Mesendoderm (in vitro differentiated cells): Measurements from ENCODE around the gene ACSF2.
"Not testable (repeated sequence)": the region's sequence is repeated elsewhere in the genome, so short reads cannot be mapped to it uniquely, and the experiment has no call there.

Experiments used
- DNase-seq: peaks from one replicate; pipeline ENCODE4 v3.0.0; 2013
- H2AK5ac ChIP-seq: 2 replicates; pipeline ENCODE4 v1.6.1; 2013; ENCODE audit warnings: low read length, inconsistent platforms
- H2BK120ac ChIP-seq: 2 replicates; pipeline ENCODE4 v1.6.1; 2013; ENCODE audit warnings: low read depth, mild to moderate bottlenecking, low read length, moderate library complexity, mixed read lengths
- H2BK15ac ChIP-seq: replicated peaks from 2 replicates; pipeline ENCODE4 v1.6.1; 2013; ENCODE audit warnings: low read depth, mild to moderate bottlenecking, moderate library complexity
- H2BK5ac ChIP-seq: 2 replicates; pipeline ENCODE4 v1.6.1; 2013; ENCODE audit warnings: low read length, inconsistent platforms
- H3K18ac ChIP-seq: 2 replicates; pipeline ENCODE4 v1.6.1; 2013; ENCODE audit warnings: mild to moderate bottlenecking, low read length, mixed read lengths
- H3K23ac ChIP-seq: one replicate; pipeline ENCODE4 v1.6.1; 2013; ENCODE audit warnings: low read length
- H3K27ac ChIP-seq: 2 replicates; pipeline ENCODE4 v1.5.1; 2013; ENCODE audit warnings: low read depth, mild to moderate bottlenecking, inconsistent platforms, low read length, moderate library complexity
- H3K27me3 ChIP-seq: 2 replicates; pipeline ENCODE4 v1.6.1; 2013; ENCODE audit warnings: low read length, control low read depth, mild to moderate bottlenecking, inconsistent platforms; ENCODE audit not compliant: insufficient read depth, poor library complexity
- H3K36me3 ChIP-seq: 2 replicates; pipeline ENCODE4 v1.6.1; 2013; ENCODE audit warnings: low read length, inconsistent platforms; ENCODE audit not compliant: control insufficient read depth, insufficient read depth
- H3K4ac ChIP-seq: one replicate; pipeline ENCODE4 v1.6.1; 2013; ENCODE audit warnings: low read depth, mild to moderate bottlenecking, low read length, moderate library complexity
- H3K4me1 ChIP-seq: 2 replicates; pipeline ENCODE4 v1.6.1; 2013; ENCODE audit warnings: low read depth, low read length, inconsistent platforms; ENCODE audit not compliant: control insufficient read depth
- H3K4me2 ChIP-seq: 2 replicates; pipeline ENCODE4 v1.6.1; 2013; ENCODE audit warnings: low read length
- H3K4me3 ChIP-seq: 2 replicates; pipeline ENCODE4 v1.5.1; 2013; ENCODE audit warnings: mild to moderate bottlenecking, low read length
- H3K56ac ChIP-seq: one replicate; pipeline ENCODE4 v1.6.1; 2013; ENCODE audit warnings: low read length
- H3K79me1 ChIP-seq: 2 replicates; pipeline ENCODE4 v1.6.1; 2013; ENCODE audit warnings: low read length, inconsistent platforms
- H3K79me2 ChIP-seq: 2 replicates; pipeline ENCODE4 v1.6.1; 2013; ENCODE audit warnings: mild to moderate bottlenecking, low read length; ENCODE audit not compliant: control insufficient read depth, insufficient read depth
- H3K9ac ChIP-seq: 2 replicates; pipeline ENCODE4 v1.6.1; 2013; ENCODE audit warnings: low read length, inconsistent platforms
- H4K5ac ChIP-seq: one replicate; pipeline ENCODE4 v1.6.1; 2013; ENCODE audit warnings: low read length
- H4K8ac ChIP-seq: one replicate; pipeline ENCODE4 v1.6.1; 2013; ENCODE audit warnings: low read depth, mild to moderate bottlenecking, control low read depth, low read length, moderate library complexity
- WGBS: extraction: QIAGEN DNeasy Blood & Tissue Kit; methylation state at CpG from one replicate; pipeline ENCODE4 v1.1.7; 2013; ENCODE audit warnings: low lambda C conversion rate, missing lambda C conversion rate; ENCODE audit not compliant: insufficient coverage; ENCODE audit errors: extremely low coverage; 5-methylcytosine and 5-hydroxymethylcytosine counted together

ACSF2 gene

GRCh38 chr17:50398672-50399071, 27.3 kb upstream of the ACSF2 start:
- H3K4me1 ChIP-seq, H3K27me3 ChIP-seq, H3K4me3 ChIP-seq, H2BK15ac ChIP-seq, DNase-seq, H2BK5ac ChIP-seq, H3K23ac ChIP-seq, H4K5ac ChIP-seq, H3K9ac ChIP-seq, H3K56ac ChIP-seq, H3K18ac ChIP-seq, H3K4ac ChIP-seq, H4K8ac ChIP-seq, H3K27ac ChIP-seq, H3K4me2 ChIP-seq, H2AK5ac ChIP-seq, H3K36me3 ChIP-seq, H2BK120ac ChIP-seq: not testable (repeated sequence)
- no CpG with 5 or more reads among the region's 3 CpGs for WGBS
- Histone ChIP-seq H3K79me1 (peaks cover 24% of the 10 kb centered on the region), H3K79me2 (peaks cover 25% of the 10 kb centered on the region)

DNA sequence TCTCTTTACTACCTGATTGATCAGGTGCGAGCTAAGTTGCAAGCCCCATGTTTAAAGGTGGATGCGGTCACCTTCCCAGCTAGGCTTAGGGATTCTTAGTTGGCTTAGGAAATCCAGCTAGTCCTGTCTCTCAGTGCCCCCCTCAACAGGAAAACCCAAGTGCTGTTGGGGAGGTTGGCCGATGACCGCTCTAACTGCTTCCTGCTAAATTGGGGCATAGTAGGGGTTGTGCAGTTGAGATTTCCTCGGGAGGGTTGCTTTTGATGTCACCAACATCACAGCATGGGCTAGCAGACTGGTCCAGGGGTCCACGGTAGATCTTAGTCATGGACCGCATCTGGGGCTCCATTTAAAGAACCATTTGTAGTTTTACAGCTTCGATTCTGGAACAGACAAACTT, 26.4 kb upstream of the ACSF2 start:
- peaks cover 23% of the 10 kb centered on the region for H3K79me2 ChIP-seq
- peaks cover 18% of the 10 kb centered on the region for H3K79me1 ChIP-seq
- not testable (repeated sequence) for H3K4ac ChIP-seq, H2BK5ac ChIP-seq, H2AK5ac ChIP-seq, H3K4me1 ChIP-seq, H3K18ac ChIP-seq, H3K9ac ChIP-seq, H3K4me3 ChIP-seq, H4K5ac ChIP-seq, H2BK120ac ChIP-seq, H3K36me3 ChIP-seq, H3K27me3 ChIP-seq, H3K56ac ChIP-seq, H3K23ac ChIP-seq, H3K27ac ChIP-seq, H4K8ac ChIP-seq, H2BK15ac ChIP-seq, DNase-seq, H3K4me2 ChIP-seq
- WGBS = no CpG with 5 or more reads among the region's 8 CpGs

DNA sequence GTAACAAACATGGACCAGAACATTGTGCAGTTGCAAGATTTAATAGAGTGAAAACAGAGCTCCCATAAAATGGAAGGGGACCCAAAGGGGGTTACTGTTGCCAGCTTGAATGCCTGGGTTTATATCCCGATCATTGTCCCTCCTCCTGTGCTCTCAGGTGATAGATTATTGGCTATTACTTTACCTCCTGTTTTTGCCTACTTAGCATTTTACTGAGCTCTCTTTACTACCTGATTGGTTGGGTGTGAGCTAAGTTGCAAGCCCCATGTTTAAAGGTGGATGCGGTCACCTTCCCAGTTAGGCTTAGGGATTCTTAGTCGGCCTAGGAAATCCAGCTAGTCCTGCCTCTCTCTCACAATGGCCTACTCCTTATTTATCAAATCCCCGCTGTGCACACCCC, 20.7 kb upstream of the ACSF2 start:
- not testable (repeated sequence) for H4K8ac ChIP-seq, H3K23ac ChIP-seq, H3K27me3 ChIP-seq, H3K4me1 ChIP-seq, H4K5ac ChIP-seq, H2BK15ac ChIP-seq, H3K18ac ChIP-seq, DNase-seq, H3K27ac ChIP-seq, H3K56ac ChIP-seq, H3K79me1 ChIP-seq, H3K4ac ChIP-seq, H3K36me3 ChIP-seq, H3K4me2 ChIP-seq, H3K79me2 ChIP-seq, H2BK120ac ChIP-seq, H2BK5ac ChIP-seq, H3K4me3 ChIP-seq, H3K9ac ChIP-seq, H2AK5ac ChIP-seq
- no CpG with 5 or more reads among the region's 4 CpGs for WGBS

- no peak overlapping the region for H3K4me2 ChIP-seq
- H2AK5ac ChIP-seq = no peak overlapping the region
- no peak overlapping the region for H4K8ac ChIP-seq
- H3K79me1 ChIP-seq = no peaks in the 10 kb centered on the region
- no CpG with 5 or more reads among the region's 5 CpGs for WGBS
- H3K23ac ChIP-seq = no peak overlapping the region
- H3K36me3 ChIP-seq = no peaks in the 10 kb centered on the region
- H3K27me3 ChIP-seq = no peaks in the 10 kb centered on the region
- H3K18ac ChIP-seq = no peak overlapping the region
- H3K4me1 ChIP-seq = no peaks in the 10 kb centered on the region
- H3K4me3 ChIP-seq = no peak overlapping the region
- no peak overlapping the region for H2BK5ac ChIP-seq
- no peak for DNase-seq
- H3K79me2 ChIP-seq = no peaks in the 10 kb centered on the region
- H4K5ac ChIP-seq = no peak overlapping the region
- no peak overlapping the region for H2BK120ac ChIP-seq
- H3K56ac ChIP-seq = no peak overlapping the region
- H3K9ac ChIP-seq = no peak overlapping the region
- no peak overlapping the region for H2BK15ac ChIP-seq
- no peak overlapping the region for H3K4ac ChIP-seq
- no peak overlapping the region for H3K27ac ChIP-seq
Observed at GRCh38 chr17:50406578-50406977, 19.4 kb upstream of the ACSF2 start.

DNA sequence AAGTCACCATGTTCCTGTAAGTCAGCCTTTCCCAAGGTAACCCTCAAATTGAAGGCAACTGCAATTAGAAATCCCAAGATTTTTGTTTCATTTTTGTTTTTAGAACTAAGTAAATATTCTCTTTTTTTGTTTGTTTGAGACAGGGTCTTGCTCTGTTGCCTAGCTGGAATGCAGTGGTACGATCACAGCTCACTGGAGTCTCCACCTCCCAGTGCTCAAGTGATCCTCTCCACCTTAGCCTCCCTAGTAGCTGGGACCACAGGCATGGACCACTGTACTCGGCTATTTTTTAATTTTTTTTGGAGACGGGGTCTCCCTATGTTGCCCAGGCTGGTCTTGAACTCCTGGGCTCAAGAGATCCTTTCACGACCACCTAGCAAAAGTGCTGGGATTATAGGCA, 18.1 kb upstream of the ACSF2 start:
- H4K5ac ChIP-seq = no peak overlapping the region
- H3K18ac ChIP-seq = no peak overlapping the region
- no peak for DNase-seq
- H4K8ac ChIP-seq = no peak overlapping the region
- no peaks in the 10 kb centered on the region for H3K79me2 ChIP-seq
- no peak overlapping the region for H2AK5ac ChIP-seq
- H2BK15ac ChIP-seq = no peak overlapping the region
- no peak overlapping the region for H3K4me2 ChIP-seq
- no peak overlapping the region for H3K27ac ChIP-seq
- WGBS = no CpG with 5 or more reads among the region's 4 CpGs
- H3K27me3 ChIP-seq = no peaks in the 10 kb centered on the region
- no peak overlapping the region for H3K4me3 ChIP-seq
- H3K79me1 ChIP-seq = no peaks in the 10 kb centered on the region
- H2BK120ac ChIP-seq = no peak overlapping the region
- H3K4me1 ChIP-seq = no peaks in the 10 kb centered on the region
- no peak overlapping the region for H3K9ac ChIP-seq
- no peak overlapping the region for H3K23ac ChIP-seq
- H3K36me3 ChIP-seq = no peaks in the 10 kb centered on the region
- no peak overlapping the region for H2BK5ac ChIP-seq
- H3K56ac ChIP-seq = no peak overlapping the region
- no peak overlapping the region for H3K4ac ChIP-seq

- no peaks in the 10 kb centered on the region for H3K79me2 ChIP-seq
- H2AK5ac ChIP-seq = no peak overlapping the region
- H3K4me2 ChIP-seq = no peak overlapping the region
- no peak overlapping the region for H3K18ac ChIP-seq
- no peak overlapping the region for H4K8ac ChIP-seq
- no peak overlapping the region for H4K5ac ChIP-seq
- no peak overlapping the region for H3K4ac ChIP-seq
- H3K79me1 ChIP-seq = no peaks in the 10 kb centered on the region
- no peak overlapping the region for H3K27ac ChIP-seq
- no peak overlapping the region for H3K9ac ChIP-seq
- no peaks in the 10 kb centered on the region for H3K27me3 ChIP-seq
- H3K4me3 ChIP-seq = no peak overlapping the region
- H2BK5ac ChIP-seq = no peak overlapping the region
- no peaks in the 10 kb centered on the region for H3K36me3 ChIP-seq
- H3K56ac ChIP-seq = no peak overlapping the region
- DNase-seq = no peak
- whole genome bisulfite sequencing = no CpG with 5 or more reads among the region's 4 CpGs
- no peak overlapping the region for H3K23ac ChIP-seq
- no peaks in the 10 kb centered on the region for H3K4me1 ChIP-seq
- no peak overlapping the region for H2BK15ac ChIP-seq
- H2BK120ac ChIP-seq = no peak overlapping the region
Observed at GRCh38 chr17:50412188-50412732, 13.8 kb upstream of the ACSF2 start.
